NCI-H2196 (cell line): Measurements from ENCODE around the gene MLX.
A peak's percentile ranks its signal among the peaks of the same experiment; 100 is the strongest.
"Not testable (repeated sequence)": the region's sequence is repeated elsewhere in the genome, so short reads cannot be mapped to it uniquely, and the experiment has no call there.

Experiments used
- DNase-seq: peaks from one replicate; lab custom pipeline; 2025; ENCODE audit not compliant: unreplicated experiment; lab: John Stamatoyannopoulos, UW

Gene MLX

DNA sequence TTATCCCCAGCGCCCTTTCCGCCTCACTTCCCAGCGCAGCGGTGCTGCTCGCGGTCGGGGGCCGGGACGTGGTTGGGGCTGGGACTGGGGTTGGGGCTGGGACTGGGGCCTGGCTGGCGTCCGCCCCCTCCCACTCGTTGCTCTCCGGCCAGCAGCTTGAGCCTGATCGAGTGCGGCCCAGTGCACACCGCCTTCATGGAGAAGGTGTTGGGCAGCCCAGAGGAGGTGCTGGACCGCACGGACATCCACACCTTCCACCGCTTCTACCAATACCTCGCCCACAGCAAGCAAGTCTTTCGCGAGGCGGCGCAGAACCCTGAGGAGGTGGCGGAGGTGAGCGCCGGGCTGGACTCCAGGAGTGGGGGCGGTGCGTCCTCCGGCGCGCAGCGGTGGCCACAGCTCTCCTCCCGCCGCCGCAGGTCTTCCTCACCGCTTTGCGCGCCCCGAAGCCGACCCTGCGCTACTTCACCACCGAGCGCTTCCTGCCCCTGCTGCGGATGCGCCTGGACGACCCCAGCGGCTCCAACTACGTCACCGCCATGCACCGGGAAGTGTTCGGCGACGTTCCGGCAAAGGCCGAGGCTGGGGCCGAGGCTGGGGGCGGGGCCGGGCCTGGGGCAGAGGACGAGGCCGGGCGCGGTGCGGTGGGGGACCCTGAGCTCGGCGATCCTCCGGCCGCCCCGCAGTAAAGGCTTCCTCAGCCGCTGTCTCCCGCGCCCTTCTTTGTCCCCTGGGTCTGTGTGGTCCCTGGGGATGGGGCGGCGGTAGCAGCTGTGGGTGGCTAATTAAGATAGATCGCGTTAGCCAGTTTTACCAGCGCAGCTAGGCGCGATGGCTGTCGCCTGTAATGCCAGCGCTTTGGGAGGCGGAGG lies 12.4 kb upstream of the MLX start:
- DNase-seq: peak; percentile 65

DNA sequence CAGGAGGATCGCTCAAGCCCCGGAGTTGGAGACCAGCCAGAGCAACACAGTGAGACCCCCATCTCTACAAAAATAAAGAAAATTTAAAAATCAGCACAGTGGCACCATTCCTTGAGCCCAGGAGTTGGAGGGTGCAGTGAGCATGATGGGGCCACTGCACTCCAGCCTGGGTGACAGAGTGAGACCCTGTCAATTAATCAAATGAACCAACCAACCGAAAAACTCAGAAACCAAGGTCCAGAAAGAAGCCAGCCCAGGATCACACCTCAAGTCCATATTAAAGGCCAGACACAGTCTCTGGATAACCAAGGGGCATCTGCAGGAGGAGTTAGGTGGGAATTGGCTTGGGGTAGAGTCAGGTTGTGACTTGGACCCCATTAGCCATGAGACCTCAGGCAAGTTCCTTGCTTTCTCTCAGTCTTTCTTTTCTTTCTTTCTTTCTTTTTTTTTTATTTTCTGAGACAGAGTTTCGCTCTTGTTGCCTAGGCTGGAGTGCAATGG lies 11.7 kb upstream of the MLX start:
- DNase-seq: no peak

DNA sequence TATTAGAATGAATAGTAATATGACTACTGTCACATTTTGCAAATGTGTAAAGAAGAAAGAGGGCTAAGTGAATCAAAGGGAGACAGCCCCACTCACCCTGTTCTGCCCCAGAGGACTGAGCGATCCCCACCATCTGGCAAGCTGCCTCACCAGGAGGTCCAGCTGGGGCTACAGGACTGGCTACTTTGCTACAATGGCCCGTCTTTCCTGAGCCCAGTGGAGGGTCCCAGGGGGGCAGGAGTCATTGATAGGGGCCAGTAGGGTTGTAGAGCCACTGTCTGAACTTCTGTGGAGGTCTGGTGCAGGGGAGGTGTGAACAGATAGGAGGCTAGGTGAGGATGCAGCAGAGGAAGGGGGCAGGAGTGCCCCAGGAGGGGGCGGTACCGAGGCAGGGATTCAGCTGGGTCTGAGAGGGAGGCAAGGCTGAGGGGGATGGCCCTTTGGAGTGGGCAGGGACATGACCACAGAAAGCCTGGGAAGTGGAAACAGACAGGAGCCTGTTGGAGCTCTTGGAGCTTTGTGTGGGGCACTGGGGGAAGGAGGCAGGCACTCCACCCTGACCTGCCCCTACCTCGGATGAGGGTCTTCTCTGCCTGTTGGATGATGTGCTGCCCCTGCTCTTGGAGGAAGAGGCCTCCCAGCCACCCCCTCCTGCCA lies 10.8 kb upstream of the MLX start:
- not testable (repeated sequence) for DNase-seq

DNA sequence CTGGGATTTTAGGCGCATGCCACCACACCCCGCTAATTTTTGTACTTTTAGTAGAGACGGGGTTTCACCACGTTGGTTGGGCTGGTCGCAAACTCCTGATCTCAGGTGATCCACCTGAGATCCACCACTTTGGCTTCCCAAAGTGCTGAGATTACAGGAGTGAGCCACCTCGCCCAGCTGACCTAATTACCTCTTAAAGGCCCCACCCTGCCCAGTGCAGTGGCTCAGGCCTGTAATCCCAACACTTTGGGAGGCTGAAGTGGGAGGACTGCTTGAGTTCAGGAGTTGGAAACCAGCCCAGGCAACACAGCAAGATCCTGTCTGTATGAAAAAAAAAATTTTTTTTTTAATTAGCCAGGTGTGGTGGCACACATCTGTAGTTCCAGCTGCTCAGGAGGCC lies 7.8 kb upstream of the MLX start:
- DNase-seq: peak; percentile 6

DNA sequence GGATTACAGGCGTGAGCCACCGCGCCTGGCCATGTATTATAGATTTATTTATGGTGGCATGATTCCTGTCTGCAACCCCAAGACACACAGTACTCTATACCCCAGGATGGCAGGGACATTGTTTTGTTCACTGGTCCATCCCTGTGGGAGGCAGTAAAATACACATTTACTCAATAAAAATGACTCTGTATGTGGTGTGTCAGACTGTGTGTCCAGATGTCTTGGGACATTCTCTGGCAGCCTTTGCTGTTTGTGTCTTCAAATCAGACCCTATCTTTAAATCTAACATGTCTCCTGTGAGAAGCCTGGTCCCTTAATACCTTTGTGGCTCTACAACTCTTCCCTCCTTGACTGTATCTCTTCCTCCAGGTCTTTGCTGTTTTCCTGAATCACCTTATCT lies 6.7 kb upstream of the MLX start:
- DNase-seq: no peak

DNA sequence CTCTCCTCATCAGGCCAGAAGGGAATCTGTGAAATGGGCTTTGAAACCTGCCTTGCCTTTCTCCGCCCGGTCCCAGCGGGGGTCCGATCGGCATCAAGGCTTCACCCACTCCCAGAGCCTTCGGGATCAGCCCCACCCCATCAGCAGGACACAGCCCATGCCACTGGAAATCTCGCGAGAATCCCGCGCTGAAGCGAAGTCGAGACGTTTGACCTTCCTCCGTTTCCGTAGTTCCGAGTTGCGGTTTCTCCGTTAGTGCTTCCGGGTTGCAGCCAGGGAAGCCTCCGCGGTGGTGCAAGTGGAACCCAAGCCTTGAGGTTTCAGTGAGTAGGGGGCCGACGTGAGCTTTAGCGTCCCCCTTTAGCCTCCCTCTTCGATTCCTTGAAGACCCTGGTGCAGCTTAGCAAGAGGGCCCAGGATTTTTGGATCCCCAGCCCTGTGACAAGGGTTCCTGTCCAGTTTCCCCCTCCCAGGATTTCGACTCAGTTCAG lies 5.0 kb upstream of the MLX start, which contains the start of gene COASY:
Gene COASY (plus strand): TSS at position 252 of the 491 bp plus-strand sequence. CDS start 475 bp downstream, outside the sequence.
- DNase-seq: peak; percentile 88

DNA sequence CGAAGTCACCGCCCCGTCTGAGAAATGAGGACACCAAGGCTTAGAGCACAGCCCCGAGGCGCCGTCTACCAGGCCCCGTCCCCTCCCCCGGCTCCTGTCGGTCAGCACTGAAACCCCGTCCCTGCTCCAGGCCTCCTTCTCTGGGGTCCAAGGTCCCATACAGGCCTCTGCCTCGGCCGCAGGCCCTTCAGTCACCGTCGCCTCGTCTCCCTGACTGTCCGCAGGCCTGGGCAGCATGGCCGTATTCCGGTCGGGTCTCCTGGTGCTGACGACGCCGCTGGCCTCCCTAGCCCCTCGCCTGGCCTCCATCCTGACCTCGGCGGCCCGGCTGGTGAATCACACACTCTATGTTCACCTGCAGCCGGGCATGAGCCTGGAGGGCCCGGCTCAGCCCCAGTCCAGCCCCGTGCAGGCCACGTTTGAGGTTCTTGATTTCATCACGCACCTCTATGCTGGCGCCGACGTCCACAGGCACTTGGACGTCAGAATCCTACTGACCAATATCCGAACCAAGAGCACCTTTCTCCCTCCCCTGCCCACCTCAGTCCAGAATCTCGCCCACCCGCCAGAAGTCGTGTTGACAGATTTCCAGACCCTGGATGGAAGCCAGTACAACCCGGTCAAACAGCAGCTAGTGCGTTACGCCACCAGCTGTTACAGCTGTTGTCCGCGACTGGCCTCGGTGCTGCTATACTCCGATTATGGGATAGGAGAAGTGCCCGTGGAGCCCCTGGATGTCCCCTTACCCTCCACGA lies 4.3 kb upstream of the MLX start:
- no peak for DNase-seq

DNA sequence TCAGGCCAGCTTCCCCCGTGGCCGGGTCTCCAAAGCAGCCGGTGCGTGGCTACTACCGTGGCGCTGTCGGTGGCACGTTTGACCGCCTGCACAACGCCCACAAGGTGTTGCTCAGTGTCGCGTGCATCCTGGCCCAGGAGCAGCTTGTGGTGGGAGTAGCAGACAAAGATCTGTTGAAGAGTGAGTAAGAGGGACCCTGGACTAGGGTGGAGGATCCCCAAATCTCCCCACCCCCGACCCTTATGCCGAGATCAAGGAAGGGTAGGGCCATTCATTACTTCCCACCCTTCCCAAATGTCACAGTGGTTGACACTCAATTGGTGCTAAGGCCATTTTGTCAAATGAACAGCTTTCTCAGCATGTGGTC lies 3.8 kb upstream of the MLX start:
- no peak for DNase-seq

DNA sequence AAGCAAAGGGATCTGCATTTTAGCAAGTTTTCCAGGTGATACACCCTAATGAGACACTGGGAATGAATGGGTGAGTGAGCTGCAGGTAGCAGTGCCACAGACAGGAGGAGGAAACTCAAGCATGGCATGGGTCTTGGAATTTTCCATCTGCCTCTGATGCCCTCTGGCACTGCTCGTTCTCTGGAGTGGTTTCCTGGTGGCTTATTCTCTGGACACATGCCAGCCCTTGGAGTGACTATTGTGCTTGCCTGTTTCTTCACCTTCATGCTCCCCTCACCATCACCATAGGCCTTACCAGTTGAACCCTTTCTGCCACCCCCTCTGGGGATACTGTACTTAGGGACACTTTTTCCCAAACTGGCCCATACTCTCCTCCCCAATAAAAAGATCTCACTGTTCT lies 3.4 kb upstream of the MLX start:
- no peak for DNase-seq

DNA sequence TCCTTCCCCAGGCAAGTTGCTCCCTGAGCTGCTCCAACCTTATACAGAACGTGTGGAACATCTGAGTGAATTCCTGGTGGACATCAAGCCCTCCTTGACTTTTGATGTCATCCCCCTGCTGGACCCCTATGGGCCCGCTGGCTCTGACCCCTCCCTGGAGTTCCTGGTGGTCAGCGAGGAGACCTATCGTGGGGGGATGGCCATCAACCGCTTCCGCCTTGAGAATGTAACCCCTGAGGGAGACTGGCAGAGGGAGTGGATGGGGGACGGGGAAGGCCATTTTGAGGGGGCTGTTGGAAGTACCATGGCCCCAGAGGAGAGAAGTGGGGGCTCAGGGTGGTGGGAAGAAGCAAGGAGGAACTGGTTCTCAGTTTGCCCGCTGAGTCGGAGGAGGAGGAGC lies 3.0 kb upstream of the MLX start:
- no peak for DNase-seq

DNA sequence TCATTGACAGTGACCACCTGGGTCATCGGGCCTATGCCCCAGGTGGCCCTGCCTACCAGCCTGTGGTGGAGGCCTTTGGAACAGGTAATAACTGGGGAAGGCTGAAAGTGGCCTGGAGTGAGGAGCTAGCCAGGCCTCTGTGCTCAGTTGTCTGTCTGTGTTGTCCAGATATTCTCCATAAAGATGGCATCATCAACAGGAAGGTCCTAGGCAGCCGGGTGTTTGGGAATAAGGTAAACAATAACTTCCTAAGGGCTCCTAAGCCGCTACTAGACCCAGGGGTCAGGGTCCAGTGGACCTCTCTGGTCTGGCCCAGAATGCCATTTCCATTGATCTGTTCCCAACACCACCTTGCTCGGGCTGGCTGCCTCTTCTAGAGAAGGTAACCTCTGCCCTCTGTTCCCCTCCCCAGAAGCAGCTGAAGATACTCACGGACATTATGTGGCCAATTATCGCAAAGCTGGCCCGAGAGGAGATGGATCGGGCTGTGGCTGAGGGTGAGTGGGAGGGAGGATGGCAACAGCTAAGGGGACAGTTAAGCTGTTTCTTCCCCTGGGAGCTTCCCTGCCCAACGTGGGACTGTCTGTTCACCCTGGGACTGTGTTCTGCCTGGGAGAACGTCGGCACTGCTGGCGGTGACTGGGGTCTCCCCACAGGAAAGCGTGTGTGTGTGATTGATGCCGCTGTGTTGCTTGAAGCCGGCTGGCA lies 1.9 kb upstream of the MLX start:
- no peak for DNase-seq

DNA sequence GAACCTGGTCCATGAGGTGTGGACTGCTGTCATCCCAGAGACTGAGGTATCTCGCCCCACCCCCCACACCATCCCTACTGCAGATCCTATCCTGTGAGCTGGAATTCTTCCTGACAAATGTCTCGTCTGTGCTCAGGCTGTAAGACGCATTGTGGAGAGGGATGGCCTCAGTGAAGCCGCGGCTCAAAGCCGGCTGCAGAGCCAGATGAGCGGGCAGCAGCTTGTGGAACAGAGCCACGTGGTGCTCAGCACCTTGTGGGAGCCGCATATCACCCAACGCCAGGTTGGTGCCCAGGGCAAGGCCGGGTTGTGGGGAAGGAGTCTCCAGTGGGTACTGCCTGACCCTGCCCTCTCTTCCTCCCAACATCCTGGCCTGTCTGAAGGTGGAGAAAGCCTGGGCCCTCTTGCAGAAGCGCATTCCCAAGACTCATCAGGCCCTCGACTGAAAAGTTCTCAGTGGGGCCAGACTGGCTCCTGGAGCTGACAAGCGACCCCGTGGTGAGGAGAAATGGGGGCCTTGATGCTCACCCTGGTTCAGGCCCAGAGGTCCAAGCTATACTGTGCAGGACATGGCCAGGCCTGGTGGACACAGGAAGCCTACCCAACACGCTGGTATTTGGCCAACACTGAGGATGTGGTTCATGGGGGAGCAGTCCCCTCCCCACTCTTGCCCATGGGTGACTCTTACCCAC lies 1.2 kb upstream of the MLX start:
- DNase-seq: no peak

DNA sequence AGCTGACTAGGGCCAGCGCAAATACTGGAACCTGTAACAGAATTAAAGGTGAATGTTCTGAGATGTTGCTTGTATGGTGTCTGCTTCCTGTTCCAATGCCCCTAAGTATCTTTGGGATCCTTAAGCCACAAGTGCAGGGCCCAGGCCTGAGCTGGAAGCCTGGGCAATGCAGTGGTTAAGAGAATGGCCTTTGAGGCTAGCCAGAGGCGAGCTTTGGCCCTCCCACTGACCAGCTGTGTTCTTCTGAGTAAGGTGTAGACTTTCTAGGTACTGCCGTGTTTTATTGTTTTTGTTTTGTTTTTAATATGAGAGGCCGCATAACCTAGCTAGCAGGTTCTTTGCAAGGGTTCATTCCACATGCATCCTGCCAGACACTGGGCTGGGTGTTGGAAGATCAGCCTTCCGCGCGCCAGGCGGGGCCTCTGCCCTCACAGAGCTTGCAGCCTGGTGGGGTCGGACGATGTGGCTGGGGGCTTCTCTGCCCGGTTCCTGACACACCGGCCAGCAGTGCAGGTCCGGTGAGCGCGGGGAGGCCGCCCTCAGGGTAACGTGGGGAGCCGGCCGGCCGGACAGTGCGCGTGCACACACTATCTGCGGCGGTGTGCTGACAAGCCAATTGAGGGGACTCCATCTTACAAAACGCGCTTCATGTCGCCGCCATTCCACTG lies 551 bp upstream of the MLX start:
- no peak for DNase-seq

DNA sequence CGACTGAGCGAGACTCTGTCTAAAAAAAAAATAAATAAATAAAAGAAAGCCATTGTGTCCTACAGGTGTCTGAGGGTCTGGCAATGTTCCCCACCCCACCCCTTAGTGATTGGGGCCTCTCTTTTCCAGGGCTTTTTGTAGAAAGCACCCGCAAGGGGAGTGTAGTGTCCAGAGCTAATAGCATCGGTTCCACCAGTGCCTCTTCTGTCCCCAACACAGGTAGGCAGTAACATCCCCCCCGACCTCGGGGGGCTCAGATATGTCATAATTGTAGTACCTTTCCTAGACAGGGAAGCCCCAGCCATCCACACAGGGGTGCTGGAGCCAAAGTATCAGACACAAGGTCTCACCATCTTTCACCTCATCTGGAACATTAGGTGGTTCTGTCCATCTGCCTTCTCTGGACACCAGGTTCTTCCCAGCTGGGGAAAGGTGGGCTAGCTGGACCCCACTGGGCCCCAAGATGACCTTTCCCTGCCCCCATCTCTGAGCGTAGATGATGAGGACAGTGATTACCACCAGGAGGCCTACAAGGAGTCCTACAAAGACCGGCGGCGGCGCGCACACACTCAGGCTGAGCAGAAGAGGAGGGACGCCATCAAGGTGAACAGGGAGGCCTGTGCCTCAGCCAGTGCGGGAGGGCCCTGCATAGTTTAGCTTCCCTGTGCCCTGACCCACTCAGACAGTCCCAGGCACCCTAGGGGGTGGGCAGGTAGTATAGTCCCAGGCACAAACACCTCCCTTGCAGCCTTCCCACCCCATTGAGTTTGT lies 1.6 kb downstream of the MLX start:
- no peak for DNase-seq

DNA sequence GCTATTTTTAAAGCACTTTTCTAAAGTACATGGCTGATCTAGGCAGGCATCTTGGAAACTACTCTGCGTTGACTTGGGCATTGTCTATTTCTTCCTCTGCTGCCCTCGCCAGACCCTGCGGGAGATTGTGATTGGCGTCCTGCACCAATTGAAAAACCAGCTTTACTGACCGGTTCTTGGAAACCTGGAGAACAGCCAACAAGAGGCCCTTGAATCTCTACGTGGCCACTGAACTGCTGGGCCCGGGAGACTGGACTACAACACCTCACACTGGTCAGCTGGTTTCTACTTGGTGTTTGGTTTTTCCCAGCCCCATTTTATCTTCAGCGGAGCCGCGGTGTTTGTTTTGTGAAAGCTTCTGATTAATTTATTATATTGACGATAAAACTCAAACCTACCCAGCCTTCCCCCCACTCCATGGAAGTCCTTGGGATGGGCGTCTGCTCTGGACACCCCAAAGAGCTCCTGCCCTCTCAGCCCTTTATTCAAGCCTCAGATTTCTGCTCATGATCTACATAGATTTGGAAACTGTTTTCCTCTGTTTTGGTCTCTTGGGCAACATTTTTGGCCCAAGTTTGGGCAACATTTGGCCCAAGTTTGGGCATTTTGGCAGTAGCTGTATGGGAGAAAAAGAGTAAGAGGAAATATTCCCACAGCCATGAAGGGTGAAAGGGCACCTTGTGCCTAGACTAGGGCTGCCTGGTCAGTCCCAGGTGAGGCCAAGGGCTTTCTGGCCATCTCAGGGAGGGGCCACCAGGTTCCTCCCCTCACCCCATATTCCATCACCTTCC lies 4.7 kb downstream of the MLX start:
- no peak for DNase-seq

DNA sequence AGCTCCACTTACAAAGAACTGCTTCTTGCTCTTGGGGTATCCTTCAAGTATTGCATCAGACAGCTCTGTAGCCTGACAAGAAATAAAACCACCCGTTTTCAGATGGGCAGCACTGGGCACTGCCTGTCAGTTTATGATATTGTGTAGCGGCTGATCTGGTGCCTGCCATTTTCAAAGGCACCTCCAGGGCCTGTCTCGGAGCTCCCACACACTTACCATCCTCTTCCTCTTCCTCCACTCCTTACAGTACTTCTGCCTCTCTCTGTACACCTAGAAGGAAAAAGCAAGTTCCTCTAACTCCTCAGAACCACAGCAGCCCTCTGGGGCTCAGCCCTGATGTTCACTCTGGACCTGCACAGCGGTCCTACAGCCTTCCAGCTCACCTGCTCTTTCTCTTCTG lies 6.2 kb downstream of the MLX start:
- no peak for DNase-seq

DNA sequence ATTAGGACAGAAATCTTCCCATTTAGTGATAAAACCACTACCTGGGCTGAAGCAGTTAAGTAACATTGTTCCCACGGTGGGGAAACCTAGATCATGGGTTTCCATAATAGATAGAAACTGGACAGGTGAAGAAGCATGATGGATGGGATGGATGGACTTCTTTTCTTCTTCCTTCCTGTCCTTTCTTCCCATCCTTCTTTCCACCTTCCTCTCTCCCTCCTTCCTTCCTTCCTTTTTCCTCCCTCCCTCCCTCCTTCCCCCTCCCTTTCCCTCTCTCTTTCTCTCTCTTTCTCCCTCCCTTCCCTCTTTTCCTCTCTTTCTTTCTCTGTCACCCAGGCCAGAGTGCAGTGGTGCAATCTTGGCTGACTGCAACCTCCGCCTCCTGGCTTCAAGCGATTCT lies 7.6 kb downstream of the MLX start:
- no peak for DNase-seq

DNA sequence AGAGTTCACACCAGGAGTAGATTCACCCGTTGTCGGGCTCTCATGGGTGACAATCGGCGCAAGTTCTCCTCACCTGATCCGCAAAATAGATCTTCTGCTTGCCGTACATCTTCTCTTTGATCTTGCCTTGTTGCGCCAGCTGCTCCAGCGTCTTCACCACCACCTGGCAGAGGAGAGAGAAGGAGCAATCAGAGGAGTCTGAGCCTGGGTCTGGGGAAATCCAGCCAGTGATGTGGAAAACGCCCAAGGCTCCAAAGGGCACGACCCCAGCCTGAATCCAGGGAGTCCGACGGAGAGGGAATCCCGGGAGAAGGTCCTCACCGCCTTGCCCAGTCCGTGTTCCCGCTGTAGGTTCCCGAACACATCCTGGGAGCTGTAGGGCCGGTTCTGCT lies 10.2 kb downstream of the MLX start:
- DNase-seq: no peak
